NOMO-1 treated with DMSO at 0.1 percent for 48 hours (cell line): Measurements from ENCODE around the gene RDH12.

Source experiments
- DNase-seq: peaks from one replicate; lab custom pipeline; 2025; ENCODE audit not compliant: unreplicated experiment; lab: John Stamatoyannopoulos, UW

The RDH12 gene

GRCh38 chr14:67746927-67747326, 45.2 kb downstream of the RDH12 start:
- no peak for DNase-seq

- DNase-seq: no peak
Measured at GRCh38 chr14:67748312-67748711, 46.6 kb downstream of the RDH12 start.

- DNase-seq: no peak
Measured at GRCh38 chr14:67749341-67750084, 47.8 kb downstream of the RDH12 start.

- no peak for DNase-seq
Measured at GRCh38 chr14:67756496-67756895, 54.8 kb downstream of the RDH12 start.

GRCh38 chr14:67757175-67757574, 55.5 kb downstream of the RDH12 start:
- DNase-seq: no peak

- no peak for DNase-seq
Measured at GRCh38 chr14:67759916-67760315, 58.2 kb downstream of the RDH12 start.

- no peak for DNase-seq
Measured at GRCh38 chr14:67762051-67762450, 60.4 kb downstream of the RDH12 start.

GRCh38 chr14:67763158-67763822, 61.6 kb downstream of the RDH12 start:
- DNase-seq: no peak

- no peak for DNase-seq
Measured at GRCh38 chr14:67764496-67764895, 62.8 kb downstream of the RDH12 start.

GRCh38 chr14:67765192-67765834, 63.6 kb downstream of the RDH12 start:
- DNase-seq: no peak

GRCh38 chr14:67766035-67766680, 64.5 kb downstream of the RDH12 start:
- DNase-seq: peak; percentile 93

- DNase-seq: no peak
Measured at GRCh38 chr14:67768219-67768618, 66.5 kb downstream of the RDH12 start.

- no peak for DNase-seq
Measured at GRCh38 chr14:67773844-67774377, 72.2 kb downstream of the RDH12 start.

GRCh38 chr14:67776653-67777322, 75.1 kb downstream of the RDH12 start:
- no peak for DNase-seq

- no peak for DNase-seq
Measured at GRCh38 chr14:67778792-67779191, 77.1 kb downstream of the RDH12 start.

GRCh38 chr14:67782090-67782489, 80.4 kb downstream of the RDH12 start:
- DNase-seq: no peak
